Forelimb muscle (tissue), 1 donor: ENCODE data around the gene NME7. TPM values are rescaled to one million over a fixed set of nuclear protein-coding genes. Genes with fewer than 3 reads are reported as not detected.

Experiments
- DNase-seq: peaks from one replicate; pipeline ENCODE4 v3.0.0-alpha.2; 2013; ENCODE audit warnings: low read depth
- polyA plus RNA-seq: library from polyadenylated mRNA; unstranded; fragments of 120-200 nt; gene quantifications from one replicate; pipeline ENCODE4 v1.2.1, GENCODE V29; 2013; ENCODE audit not compliant: insufficient read length

NME7 gene
- polyA plus RNA-seq, 1 donor = 15.7 TPM

- DNase-seq = no peak
Measured at GRCh38 chr1:169106921-169107602, 260.5 kb downstream of the NME7 start.

GRCh38 chr1:169106095-169106920, 261.3 kb downstream of the NME7 start, which contains the start of gene ATP1B1:
Gene ATP1B1 (plus strand): TSS chr1:169106690. CDS start chr1:169106830, 140 bp downstream.
- no peak for DNase-seq

GRCh38 chr1:169105434-169106094, 262.0 kb downstream of the NME7 start:
- DNase-seq = no peak

GRCh38 chr1:169105087-169105433, 262.5 kb downstream of the NME7 start:
- no peak for DNase-seq

GRCh38 chr1:169103480-169103893, 264.1 kb downstream of the NME7 start:
- no peak for DNase-seq

GRCh38 chr1:169103002-169103401, 264.6 kb downstream of the NME7 start:
- no peak for DNase-seq

GRCh38 chr1:169102567-169102966, 265.0 kb downstream of the NME7 start:
- DNase-seq = no peak

- DNase-seq = no peak
Measured at GRCh38 chr1:169100651-169101088, 266.9 kb downstream of the NME7 start.

GRCh38 chr1:169100208-169100607, 267.4 kb downstream of the NME7 start:
- DNase-seq = no peak

GRCh38 chr1:169099561-169099960, 268.0 kb downstream of the NME7 start:
- DNase-seq = no peak

GRCh38 chr1:169098380-169098779, 269.2 kb downstream of the NME7 start:
- no peak for DNase-seq

- DNase-seq = no peak
Measured at GRCh38 chr1:169094897-169095569, 272.6 kb downstream of the NME7 start.

GRCh38 chr1:169092399-169092798, 275.2 kb downstream of the NME7 start:
- DNase-seq = no peak

GRCh38 chr1:169091480-169091941, 276.1 kb downstream of the NME7 start:
- no peak for DNase-seq

GRCh38 chr1:169090900-169091311, 276.7 kb downstream of the NME7 start:
- no peak for DNase-seq

GRCh38 chr1:169090308-169090899, 277.2 kb downstream of the NME7 start:
- no peak for DNase-seq

- no peak for DNase-seq
Measured at GRCh38 chr1:169089776-169090175, 277.8 kb downstream of the NME7 start.

- DNase-seq = no peak
Measured at GRCh38 chr1:169087876-169088275, 279.7 kb downstream of the NME7 start.

- DNase-seq = no peak
Measured at GRCh38 chr1:169086603-169087455, 280.8 kb downstream of the NME7 start.

GRCh38 chr1:169085911-169086310, 281.7 kb downstream of the NME7 start:
- no peak for DNase-seq
